Measurements from ENCODE around the gene ORC5.

ORC5 gene

DNA sequence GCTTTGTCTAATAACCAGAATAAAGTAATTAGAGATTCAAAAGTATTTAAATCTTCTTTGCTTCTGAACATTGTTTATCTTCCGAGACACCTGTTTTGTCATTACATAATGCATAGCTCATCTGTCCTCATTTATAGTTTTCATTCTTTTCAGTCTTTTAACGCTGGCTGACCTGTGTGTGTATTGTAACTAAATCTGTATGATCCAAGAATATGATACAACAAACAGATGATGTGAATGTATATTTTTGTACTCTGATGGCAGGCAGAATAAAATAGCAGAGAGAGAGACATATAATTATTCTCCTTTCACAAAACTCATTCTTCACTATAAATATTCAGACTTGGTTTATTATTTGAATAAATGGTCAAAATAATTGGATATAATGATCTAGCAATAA, 80.6 kb downstream of the ORC5 start:
- H3K9me3 ChIP-seq (ENCODE audit: insufficient read depth, low read length): no peaks in the 10 kb centered on the region
- peaks cover 39% of the 10 kb centered on the region; the same call in 1 of the 2 replicates for H3K36me3 ChIP-seq (ENCODE audit: low read length)
- no peak overlapping the region for H3K9ac ChIP-seq (ENCODE audit: low read length)
- H3K9me2 ChIP-seq (replicated peaks; ENCODE audit: insufficient read depth, low read length): no peaks in the 10 kb centered on the region
- no peak overlapping the region for H3K4me2 ChIP-seq (ENCODE audit: low read depth, low read length, poor library complexity, severe bottlenecking)
- no peak overlapping the region for H2AFZ ChIP-seq (ENCODE audit: low read depth, low read length, severe bottlenecking)
- H3K27ac ChIP-seq (ENCODE audit: low read depth, low read length): no peak overlapping the region
- TF ChIP-seq, protein P1, sequence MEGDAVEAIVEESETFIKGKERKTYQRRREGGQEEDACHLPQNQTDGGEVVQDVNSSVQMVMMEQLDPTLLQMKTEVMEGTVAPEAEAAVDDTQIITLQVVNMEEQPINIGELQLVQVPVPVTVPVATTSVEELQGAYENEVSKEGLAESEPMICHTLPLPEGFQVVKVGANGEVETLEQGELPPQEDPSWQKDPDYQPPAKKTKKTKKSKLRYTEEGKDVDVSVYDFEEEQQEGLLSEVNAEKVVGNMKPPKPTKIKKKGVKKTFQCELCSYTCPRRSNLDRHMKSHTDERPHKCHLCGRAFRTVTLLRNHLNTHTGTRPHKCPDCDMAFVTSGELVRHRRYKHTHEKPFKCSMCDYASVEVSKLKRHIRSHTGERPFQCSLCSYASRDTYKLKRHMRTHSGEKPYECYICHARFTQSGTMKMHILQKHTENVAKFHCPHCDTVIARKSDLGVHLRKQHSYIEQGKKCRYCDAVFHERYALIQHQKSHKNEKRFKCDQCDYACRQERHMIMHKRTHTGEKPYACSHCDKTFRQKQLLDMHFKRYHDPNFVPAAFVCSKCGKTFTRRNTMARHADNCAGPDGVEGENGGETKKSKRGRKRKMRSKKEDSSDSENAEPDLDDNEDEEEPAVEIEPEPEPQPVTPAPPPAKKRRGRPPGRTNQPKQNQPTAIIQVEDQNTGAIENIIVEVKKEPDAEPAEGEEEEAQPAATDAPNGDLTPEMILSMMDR (IDR thresholded peaks at IDR 0.05; ENCODE audit: insufficient read depth, low read length, poor library complexity, severe bottlenecking): no peak
- TF ChIP-seq EZH2phosphoT487 (conservative IDR thresholded peaks at IDR 0.05; ENCODE audit: low read length): no peak
- H3K27me3 ChIP-seq (ENCODE audit: low read length): no peaks in the 10 kb centered on the region
- H4K20me1 ChIP-seq (ENCODE audit: low read depth, low read length): no peaks in the 10 kb centered on the region
- no peak overlapping the region for H3K4me3 ChIP-seq (ENCODE audit: insufficient read depth, low read length, poor library complexity, severe bottlenecking)
- H3F3A ChIP-seq (ENCODE audit: insufficient read depth): no peaks in the 10 kb centered on the region
- H3K79me2 ChIP-seq (ENCODE audit: insufficient read depth, low read length): no peaks in the 10 kb centered on the region

DNA sequence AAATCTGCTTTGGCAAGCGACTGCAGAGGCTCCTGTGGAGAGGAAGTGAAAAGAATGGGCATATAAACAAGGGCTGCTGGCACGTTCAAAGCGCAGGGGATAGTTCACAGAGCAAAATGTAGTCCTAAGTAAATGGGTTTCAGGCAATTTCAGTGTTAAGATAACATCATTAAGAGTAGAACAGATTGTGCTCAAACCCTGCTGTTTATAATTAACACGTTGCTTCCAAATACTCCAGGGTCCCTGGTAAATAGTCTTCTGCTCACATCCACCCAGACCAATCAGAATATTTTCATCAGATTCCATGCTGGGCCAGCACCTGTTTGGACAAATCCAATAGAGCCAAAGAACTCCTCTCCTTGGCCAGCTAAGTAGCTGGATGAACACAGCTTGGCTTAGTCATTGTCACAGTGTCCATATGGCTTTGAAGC, 81.4 kb downstream of the ORC5 start:
- Histone ChIP-seq H2AFZ (ENCODE audit: low read depth, low read length, severe bottlenecking) (no peak overlapping the region), H3K9ac (ENCODE audit: low read length) (no peak overlapping the region), H3K27me3 (ENCODE audit: low read length) (no peaks in the 10 kb centered on the region), H3K9me2 (replicated peaks; ENCODE audit: insufficient read depth, low read length) (no peaks in the 10 kb centered on the region), H3K36me3 (ENCODE audit: low read length) (peaks cover 34% of the 10 kb centered on the region; the same call in 1 of the 2 replicates), H3K9me3 (ENCODE audit: insufficient read depth, low read length) (no peaks in the 10 kb centered on the region), H3K27ac (ENCODE audit: low read depth, low read length) (no peak overlapping the region), H3K79me2 (ENCODE audit: insufficient read depth, low read length) (no peaks in the 10 kb centered on the region), H3F3A (ENCODE audit: insufficient read depth) (no peaks in the 10 kb centered on the region), H4K20me1 (ENCODE audit: low read depth, low read length) (no peaks in the 10 kb centered on the region), H3K4me3 (ENCODE audit: insufficient read depth, low read length, poor library complexity, severe bottlenecking) (no peak overlapping the region), H3K4me2 (ENCODE audit: low read depth, low read length, poor library complexity, severe bottlenecking) (no peak overlapping the region)
- no peak for TF ChIP-seq EZH2phosphoT487 (conservative IDR thresholded peaks at IDR 0.05; ENCODE audit: low read length)
- TF ChIP-seq, protein P1 (IDR thresholded peaks at IDR 0.05; ENCODE audit: insufficient read depth, low read length, poor library complexity, severe bottlenecking): no peak

DNA sequence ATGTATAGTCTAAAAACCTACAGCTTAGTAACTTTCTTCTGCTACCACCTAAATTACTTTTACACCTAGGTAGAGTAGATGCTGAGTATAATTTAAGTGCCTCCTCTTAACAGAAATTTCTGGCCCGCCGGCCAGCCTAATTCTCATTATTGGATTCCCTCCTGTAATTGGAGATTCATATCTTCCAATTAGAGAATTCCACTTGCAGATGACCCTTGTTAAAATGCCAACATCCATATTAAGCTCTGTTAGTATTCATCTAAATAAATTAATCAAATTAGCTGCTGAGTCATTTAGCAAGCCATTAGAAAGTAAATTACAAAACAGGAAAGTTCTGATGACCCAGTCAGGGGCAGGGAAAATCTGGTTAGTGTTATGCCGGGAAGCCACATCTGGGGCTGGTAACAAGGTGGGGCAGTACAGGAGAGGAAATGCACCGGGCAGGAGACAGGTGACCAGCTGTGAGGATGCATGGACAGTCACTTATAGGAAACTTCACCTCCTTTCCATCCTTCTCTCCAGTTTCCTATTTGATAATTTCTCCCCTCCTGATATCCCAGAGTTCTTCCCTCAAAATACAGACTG, 82.8 kb downstream of the ORC5 start:
- Histone ChIP-seq H3K79me2 (ENCODE audit: insufficient read depth, low read length) (no peaks in the 10 kb centered on the region), H3K9ac (ENCODE audit: low read length) (no peak overlapping the region), H3K9me3 (ENCODE audit: insufficient read depth, low read length) (no peaks in the 10 kb centered on the region), H3K4me2 (ENCODE audit: low read depth, low read length, poor library complexity, severe bottlenecking) (no peak overlapping the region), H2AFZ (ENCODE audit: low read depth, low read length, severe bottlenecking) (no peak overlapping the region), H3K36me3 (ENCODE audit: low read length) (peaks cover 22% of the 10 kb centered on the region; the same call in 1 of the 2 replicates), H3K27me3 (ENCODE audit: low read length) (no peaks in the 10 kb centered on the region), H3F3A (ENCODE audit: insufficient read depth) (no peaks in the 10 kb centered on the region), H4K20me1 (ENCODE audit: low read depth, low read length) (no peaks in the 10 kb centered on the region), H3K4me3 (ENCODE audit: insufficient read depth, low read length, poor library complexity, severe bottlenecking) (no peak overlapping the region), H3K9me2 (replicated peaks; ENCODE audit: insufficient read depth, low read length) (no peaks in the 10 kb centered on the region), H3K27ac (ENCODE audit: low read depth, low read length) (no peak overlapping the region)
- TF ChIP-seq, protein P1 (IDR thresholded peaks at IDR 0.05; ENCODE audit: insufficient read depth, low read length, poor library complexity, severe bottlenecking): no peak
- TF ChIP-seq EZH2phosphoT487 (conservative IDR thresholded peaks at IDR 0.05; ENCODE audit: low read length): no peak

Data from SU-DHL-6 (cell line).